Measurements from ENCODE around the gene ABCD1. TPM values are rescaled to one million over a fixed set of nuclear protein-coding genes. Genes with fewer than 3 reads are reported as not detected.

Gene ABCD1
- total RNA-seq, 1 experiment from 2014 or later: 9.1 TPM

DNA sequence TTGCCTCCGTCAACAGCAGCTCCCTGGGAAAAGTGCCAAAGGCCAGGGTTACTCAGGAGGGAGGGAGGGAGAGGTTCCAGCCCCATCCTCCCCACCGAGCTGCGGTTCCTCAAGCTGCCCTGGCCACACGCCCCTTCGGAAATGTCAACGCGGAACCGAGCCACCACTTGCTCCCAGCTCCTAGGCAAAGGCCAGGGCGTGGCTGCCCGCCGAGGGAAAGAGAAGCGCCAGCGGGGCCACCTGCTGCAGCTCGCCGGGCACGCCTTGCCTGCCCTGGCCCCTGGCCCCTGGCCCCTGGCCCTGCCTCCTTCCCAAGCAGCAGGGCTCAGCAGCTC is 21.7 kb upstream of the ABCD1 start (continued):
- TF ChIP-seq PRDM15 (CRISPR knock-in tag; IDR thresholded peaks at IDR 0.05) (no peak), ZNF512 (CRISPR knock-in tag; IDR thresholded peaks at IDR 0.05; ENCODE audit: borderline replicate concordance) (no peak), AFF4 (CRISPR knock-in tag; IDR thresholded peaks at IDR 0.05; ENCODE audit: borderline replicate concordance) (no peak), TEAD4 (CRISPR knock-in tag; IDR thresholded peaks at IDR 0.05) (no peak), ZNF138 (CRISPR knock-in tag; conservative IDR thresholded peaks at IDR 0.05) (no peak), ZNF425 (CRISPR knock-in tag; conservative IDR thresholded peaks at IDR 0.05) (no peak)

DNA sequence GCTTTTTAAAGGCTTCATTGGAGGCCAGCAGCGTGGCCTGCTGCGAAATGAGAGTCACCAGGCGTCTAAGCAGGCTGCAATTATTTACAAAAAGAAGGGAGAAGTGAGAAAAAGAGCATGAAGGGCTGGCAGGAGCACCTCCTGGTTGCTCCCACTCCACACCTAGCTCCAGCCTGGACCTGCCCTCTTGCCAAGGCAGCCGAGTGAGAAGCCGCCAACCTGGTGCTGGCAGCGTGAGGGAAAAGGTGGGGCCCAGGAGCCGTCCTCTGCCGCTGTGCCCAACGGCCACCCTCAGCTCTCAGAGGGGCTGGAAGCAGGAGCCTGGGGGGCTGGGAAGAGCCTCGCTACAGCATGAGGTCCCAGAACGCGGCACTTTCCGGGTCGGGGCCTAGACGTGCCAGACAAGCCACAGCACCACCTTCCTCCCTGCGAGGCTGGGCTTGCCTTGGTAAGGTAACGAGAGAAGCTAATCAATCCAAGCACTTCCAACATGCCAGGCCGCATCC is 20.6 kb upstream of the ABCD1 start:
- no peak for DNase-seq (ENCODE audit: low spot score)
- Mint-ChIP-seq H3K36me3 (peaks cover 4% of the 10 kb centered on the region; the same call in 1 of the 2 replicates), H3K4me1 (0 out of 2 replicates have a peak, but pooled peaks cover 3% of the 10 kb centered on the region), H3K27me3 (ENCODE audit: low read depth) (no peaks in the 10 kb centered on the region), H3K9me3 (no peaks in the 10 kb centered on the region), H3K27ac (no peak overlapping the region), H3K4me3 (no peak overlapping the region)
- CTCF ChIA-PET: no interaction called here
- no peak for ATAC-seq
- POLR2A ChIA-PET: no interaction called here
- TF ChIP-seq MXD4 (CRISPR knock-in tag; IDR thresholded peaks at IDR 0.05; ENCODE audit: borderline replicate concordance) (no peak), ERG (CRISPR knock-in tag; IDR thresholded peaks at IDR 0.05) (no peak), ARID4B (CRISPR knock-in tag; IDR thresholded peaks at IDR 0.05; ENCODE audit: borderline replicate concordance) (no peak), JAZF1 (CRISPR knock-in tag; IDR thresholded peaks at IDR 0.05) (no peak), ZNF671 (CRISPR knock-in tag; IDR thresholded peaks at IDR 0.05) (no peak), ZBTB21 (CRISPR knock-in tag; IDR thresholded peaks at IDR 0.05; ENCODE audit: borderline replicate concordance) (no peak), GTF2I (CRISPR knock-in tag; conservative IDR thresholded peaks at IDR 0.05) (no peak)
- TF ChIP-seq, protein P1, sequence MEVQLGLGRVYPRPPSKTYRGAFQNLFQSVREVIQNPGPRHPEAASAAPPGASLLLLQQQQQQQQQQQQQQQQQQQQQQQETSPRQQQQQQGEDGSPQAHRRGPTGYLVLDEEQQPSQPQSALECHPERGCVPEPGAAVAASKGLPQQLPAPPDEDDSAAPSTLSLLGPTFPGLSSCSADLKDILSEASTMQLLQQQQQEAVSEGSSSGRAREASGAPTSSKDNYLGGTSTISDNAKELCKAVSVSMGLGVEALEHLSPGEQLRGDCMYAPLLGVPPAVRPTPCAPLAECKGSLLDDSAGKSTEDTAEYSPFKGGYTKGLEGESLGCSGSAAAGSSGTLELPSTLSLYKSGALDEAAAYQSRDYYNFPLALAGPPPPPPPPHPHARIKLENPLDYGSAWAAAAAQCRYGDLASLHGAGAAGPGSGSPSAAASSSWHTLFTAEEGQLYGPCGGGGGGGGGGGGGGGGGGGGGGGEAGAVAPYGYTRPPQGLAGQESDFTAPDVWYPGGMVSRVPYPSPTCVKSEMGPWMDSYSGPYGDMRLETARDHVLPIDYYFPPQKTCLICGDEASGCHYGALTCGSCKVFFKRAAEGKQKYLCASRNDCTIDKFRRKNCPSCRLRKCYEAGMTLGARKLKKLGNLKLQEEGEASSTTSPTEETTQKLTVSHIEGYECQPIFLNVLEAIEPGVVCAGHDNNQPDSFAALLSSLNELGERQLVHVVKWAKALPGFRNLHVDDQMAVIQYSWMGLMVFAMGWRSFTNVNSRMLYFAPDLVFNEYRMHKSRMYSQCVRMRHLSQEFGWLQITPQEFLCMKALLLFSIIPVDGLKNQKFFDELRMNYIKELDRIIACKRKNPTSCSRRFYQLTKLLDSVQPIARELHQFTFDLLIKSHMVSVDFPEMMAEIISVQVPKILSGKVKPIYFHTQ (CRISPR knock-in tag; IDR thresholded peaks at IDR 0.05): no peak
